Measurements from ENCODE around the gene UPP2.

UPP2 gene

GRCh38 chr2:158066046-158066713, 35.5 kb upstream of the UPP2 start:
- no peak for DNase-seq (ENCODE audit: low read depth)
- no peak overlapping the region for H3K4me3 ChIP-seq (ENCODE audit: low read length)
- TF ChIP-seq, protein P1, sequence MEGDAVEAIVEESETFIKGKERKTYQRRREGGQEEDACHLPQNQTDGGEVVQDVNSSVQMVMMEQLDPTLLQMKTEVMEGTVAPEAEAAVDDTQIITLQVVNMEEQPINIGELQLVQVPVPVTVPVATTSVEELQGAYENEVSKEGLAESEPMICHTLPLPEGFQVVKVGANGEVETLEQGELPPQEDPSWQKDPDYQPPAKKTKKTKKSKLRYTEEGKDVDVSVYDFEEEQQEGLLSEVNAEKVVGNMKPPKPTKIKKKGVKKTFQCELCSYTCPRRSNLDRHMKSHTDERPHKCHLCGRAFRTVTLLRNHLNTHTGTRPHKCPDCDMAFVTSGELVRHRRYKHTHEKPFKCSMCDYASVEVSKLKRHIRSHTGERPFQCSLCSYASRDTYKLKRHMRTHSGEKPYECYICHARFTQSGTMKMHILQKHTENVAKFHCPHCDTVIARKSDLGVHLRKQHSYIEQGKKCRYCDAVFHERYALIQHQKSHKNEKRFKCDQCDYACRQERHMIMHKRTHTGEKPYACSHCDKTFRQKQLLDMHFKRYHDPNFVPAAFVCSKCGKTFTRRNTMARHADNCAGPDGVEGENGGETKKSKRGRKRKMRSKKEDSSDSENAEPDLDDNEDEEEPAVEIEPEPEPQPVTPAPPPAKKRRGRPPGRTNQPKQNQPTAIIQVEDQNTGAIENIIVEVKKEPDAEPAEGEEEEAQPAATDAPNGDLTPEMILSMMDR (conservative IDR thresholded peaks at IDR 0.05; ENCODE audit: low read depth, low read length): no peak

DNA sequence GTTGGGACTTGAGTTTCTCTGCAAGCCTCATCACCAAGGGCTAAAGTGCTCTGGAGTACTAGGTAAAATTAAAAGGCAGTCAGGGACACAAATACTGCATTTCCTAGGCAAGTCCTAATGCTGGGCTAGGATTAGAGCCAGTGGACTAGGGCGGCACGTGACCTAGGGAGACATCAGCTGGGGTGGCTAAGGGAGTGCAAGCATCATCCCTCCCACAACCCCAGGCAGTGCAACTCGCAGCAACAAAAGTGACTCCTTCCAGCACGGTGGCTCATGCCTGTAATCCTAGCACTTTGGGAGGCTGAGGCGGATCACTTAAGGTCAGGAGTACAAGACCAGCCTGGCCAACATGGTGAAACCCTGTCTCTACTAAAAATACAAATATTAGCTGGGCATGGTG, 30.7 kb upstream of the UPP2 start:
- H3K4me3 ChIP-seq (ENCODE audit: low read length): no peak overlapping the region
- no peak for DNase-seq (ENCODE audit: low read depth)
- TF ChIP-seq, protein P1 (conservative IDR thresholded peaks at IDR 0.05; ENCODE audit: low read depth, low read length): no peak

DNA sequence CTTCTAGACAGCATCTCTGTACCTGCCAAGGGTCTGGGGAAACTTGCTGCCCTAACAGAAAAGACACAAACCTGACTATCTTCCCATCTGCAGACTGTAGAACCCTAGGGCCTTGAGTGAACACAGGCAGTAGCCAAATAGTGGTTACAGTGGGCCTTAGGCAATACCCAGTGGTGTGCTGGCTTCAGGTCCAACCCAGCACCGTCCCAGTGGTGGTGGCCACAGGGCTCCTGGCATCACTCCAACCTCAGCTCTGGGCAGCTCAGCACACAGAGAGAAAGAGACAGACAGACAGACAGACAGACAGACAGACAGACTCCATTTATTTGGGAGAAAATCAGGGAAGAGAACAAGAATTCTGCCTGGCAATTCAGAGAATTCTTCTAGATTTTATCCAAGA, 29.3 kb upstream of the UPP2 start:
- H3K4me3 ChIP-seq (ENCODE audit: low read length): no peak overlapping the region
- DNase-seq (ENCODE audit: low read depth): no peak
- TF ChIP-seq, protein P1 (conservative IDR thresholded peaks at IDR 0.05; ENCODE audit: low read depth, low read length): no peak

- H3K4me3 ChIP-seq (ENCODE audit: low read length): no peak overlapping the region
- TF ChIP-seq, protein P1 (conservative IDR thresholded peaks at IDR 0.05; ENCODE audit: low read depth, low read length): no peak
- peak; percentile 19 for DNase-seq (ENCODE audit: low read depth)
Measured at GRCh38 chr2:158079672-158080071, 22.0 kb upstream of the UPP2 start.

- TF ChIP-seq, protein P1 (conservative IDR thresholded peaks at IDR 0.05; ENCODE audit: low read depth, low read length): no peak
- no peak overlapping the region for H3K4me3 ChIP-seq (ENCODE audit: low read length)
- no peak for DNase-seq (ENCODE audit: low read depth)
Measured at GRCh38 chr2:158088093-158088492, 13.6 kb upstream of the UPP2 start.

DNA sequence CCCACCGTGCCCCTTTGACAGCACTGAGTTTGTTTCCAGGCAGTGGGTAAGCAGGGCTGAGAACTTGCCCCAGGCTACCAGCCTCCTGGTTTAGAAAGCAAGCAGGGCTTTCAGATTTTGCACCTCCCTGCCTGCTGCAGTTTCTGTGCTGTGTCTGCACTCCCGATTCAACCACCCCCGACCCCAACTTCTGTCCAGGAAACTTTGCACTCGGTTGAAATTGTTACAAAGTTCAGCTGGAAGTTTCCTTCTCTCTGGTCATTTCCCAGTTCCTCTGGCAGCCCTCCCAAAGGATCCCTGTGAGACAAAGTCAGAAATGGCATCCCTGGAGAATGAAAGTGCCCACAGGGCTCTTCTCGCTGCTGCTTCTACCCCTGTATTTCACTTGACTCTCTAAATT, 12.4 kb upstream of the UPP2 start:
- no peak overlapping the region for H3K4me3 ChIP-seq (ENCODE audit: low read length)
- DNase-seq (ENCODE audit: low read depth): no peak
- TF ChIP-seq, protein P1 (conservative IDR thresholded peaks at IDR 0.05; ENCODE audit: low read depth, low read length): no peak

DNA sequence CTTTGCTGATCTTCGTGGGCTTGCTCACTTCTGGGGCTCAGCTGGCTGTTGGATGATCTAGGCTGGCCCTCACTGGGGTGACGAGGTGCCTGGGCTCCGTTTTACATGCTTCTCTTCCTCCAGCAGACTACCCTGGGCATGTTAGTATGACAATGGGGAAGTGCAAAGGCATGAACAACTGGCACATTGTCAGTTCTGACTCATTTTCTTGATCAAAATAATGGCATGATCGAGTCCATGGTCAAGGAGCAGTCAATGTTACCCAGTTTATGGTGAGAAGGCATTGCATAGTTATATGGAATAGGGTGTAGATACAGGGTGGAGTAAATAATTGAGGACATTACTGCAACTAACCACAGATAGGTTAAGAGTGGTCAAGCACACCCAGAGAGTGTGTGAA, 10.0 kb upstream of the UPP2 start:
- no peak overlapping the region for H3K4me3 ChIP-seq (ENCODE audit: low read length)
- TF ChIP-seq, protein P1 (conservative IDR thresholded peaks at IDR 0.05; ENCODE audit: low read depth, low read length): no peak
- no peak for DNase-seq (ENCODE audit: low read depth)
